ENCODE measurements around the gene FRMD5. TPM values are rescaled to one million over a fixed set of nuclear protein-coding genes. Genes with fewer than 3 reads are reported as not detected.

The FRMD5 gene
- total RNA-seq, 1 experiment from 2014 or later, result 17.4 TPM

DNA sequence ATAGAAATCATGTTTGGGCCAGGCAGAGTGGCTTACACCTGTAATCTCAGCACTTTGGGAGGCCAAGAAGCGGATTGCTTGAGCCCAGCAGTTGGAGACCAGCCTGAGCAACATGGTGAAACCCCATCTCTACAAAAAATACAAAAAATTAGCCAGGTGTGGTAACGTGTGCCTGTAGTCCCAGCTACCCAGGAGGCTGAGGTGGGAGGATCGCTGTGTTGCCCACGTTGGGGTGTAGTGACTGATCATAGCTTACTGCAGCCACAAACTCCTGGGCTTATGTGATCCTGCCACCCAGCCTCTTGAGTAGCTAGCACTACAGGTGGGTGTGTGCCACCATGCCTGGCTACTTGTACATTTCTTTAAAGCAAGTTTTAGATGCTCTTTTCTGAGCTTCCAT is 254.0 kb downstream of the FRMD5 start:
- Histone ChIP-seq H3K4me1 (no peaks in the 10 kb centered on the region), H3K9me3 (no peaks in the 10 kb centered on the region), H3K27me3 (replicated peaks; ENCODE audit: control insufficient read depth, insufficient read depth, low read length) (no peaks in the 10 kb centered on the region), H3K36me3 (ENCODE audit: control insufficient read depth, insufficient read depth, low read length) (no peaks in the 10 kb centered on the region), H3K4me3 (ENCODE audit: low read depth, low read length) (no peak overlapping the region)
- Mint-ChIP-seq H3K36me3 (ENCODE audit: insufficient read depth, unreplicated experiment) (no peaks in the 10 kb centered on the region), H3K9me3 (ENCODE audit: unreplicated experiment) (no peaks in the 10 kb centered on the region), H3K4me1 (ENCODE audit: low read depth, unreplicated experiment) (no peaks in the 10 kb centered on the region), H3K27ac (ENCODE audit: unreplicated experiment) (no peak overlapping the region), H3K27me3 (ENCODE audit: insufficient read depth, unreplicated experiment) (no peaks in the 10 kb centered on the region), H3K4me3 (ENCODE audit: unreplicated experiment) (no peak overlapping the region)
- TF ChIP-seq, protein P1, sequence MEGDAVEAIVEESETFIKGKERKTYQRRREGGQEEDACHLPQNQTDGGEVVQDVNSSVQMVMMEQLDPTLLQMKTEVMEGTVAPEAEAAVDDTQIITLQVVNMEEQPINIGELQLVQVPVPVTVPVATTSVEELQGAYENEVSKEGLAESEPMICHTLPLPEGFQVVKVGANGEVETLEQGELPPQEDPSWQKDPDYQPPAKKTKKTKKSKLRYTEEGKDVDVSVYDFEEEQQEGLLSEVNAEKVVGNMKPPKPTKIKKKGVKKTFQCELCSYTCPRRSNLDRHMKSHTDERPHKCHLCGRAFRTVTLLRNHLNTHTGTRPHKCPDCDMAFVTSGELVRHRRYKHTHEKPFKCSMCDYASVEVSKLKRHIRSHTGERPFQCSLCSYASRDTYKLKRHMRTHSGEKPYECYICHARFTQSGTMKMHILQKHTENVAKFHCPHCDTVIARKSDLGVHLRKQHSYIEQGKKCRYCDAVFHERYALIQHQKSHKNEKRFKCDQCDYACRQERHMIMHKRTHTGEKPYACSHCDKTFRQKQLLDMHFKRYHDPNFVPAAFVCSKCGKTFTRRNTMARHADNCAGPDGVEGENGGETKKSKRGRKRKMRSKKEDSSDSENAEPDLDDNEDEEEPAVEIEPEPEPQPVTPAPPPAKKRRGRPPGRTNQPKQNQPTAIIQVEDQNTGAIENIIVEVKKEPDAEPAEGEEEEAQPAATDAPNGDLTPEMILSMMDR (IDR thresholded peaks at IDR 0.05; ENCODE audit: insufficient read depth in 1 of 2, low read depth in 1 of 2, low read length in 1 of 2, severe bottlenecking in 1 of 2, unreplicated experiment in 1 of 2), result no peak
- no peak for DNase-seq
- CTCF ChIA-PET, result no interaction called here
- POLR2A ChIA-PET, result no interaction called here
- BruUV-seq (replicated peaks), result no TSS peak
- intact Hi-C loops (cut with micrococcal nuclease; ENCODE audit: unreplicated experiment), result loop anchor here (1.0 kb wide), 1 partner anchor 125 kb away; no protein-coding TSS in a partner anchor

DNA sequence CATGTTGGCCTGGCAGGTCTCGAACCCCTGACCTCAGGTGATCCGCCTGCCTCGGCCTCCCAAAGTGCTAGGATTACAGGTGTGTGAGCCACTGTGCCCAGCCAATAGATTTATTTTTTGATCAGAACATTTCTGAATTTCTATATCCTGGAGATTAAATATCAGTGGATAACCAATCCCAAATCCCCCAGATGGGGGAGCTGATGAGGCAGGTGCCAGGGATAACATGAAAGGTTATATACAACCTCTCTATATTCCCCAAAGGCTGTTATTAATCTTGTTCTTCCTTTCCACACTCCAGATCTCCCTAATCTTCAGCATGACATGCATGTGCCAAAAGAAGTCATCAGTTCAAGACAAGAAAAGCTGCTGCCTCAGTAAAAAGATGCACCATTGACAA is 256.0 kb downstream of the FRMD5 start:
- H3K4me1 Mint-ChIP-seq (ENCODE audit: low read depth, unreplicated experiment), result no peaks in the 10 kb centered on the region
- intact Hi-C loops (cut with micrococcal nuclease; ENCODE audit: unreplicated experiment), result no loop called here
- POLR2A ChIA-PET, result no interaction called here
- TF ChIP-seq, protein P1 (IDR thresholded peaks at IDR 0.05; ENCODE audit: insufficient read depth in 1 of 2, low read depth in 1 of 2, low read length in 1 of 2, severe bottlenecking in 1 of 2, unreplicated experiment in 1 of 2), result peak; percentile 37 to 41
- no peaks in the 10 kb centered on the region for H3K27me3 ChIP-seq (replicated peaks; ENCODE audit: control insufficient read depth, insufficient read depth, low read length)
- no peak overlapping the region for H3K4me3 Mint-ChIP-seq (ENCODE audit: unreplicated experiment)
- no peak overlapping the region for H3K27ac Mint-ChIP-seq (ENCODE audit: unreplicated experiment)
- H3K27me3 Mint-ChIP-seq (ENCODE audit: insufficient read depth, unreplicated experiment), result no peaks in the 10 kb centered on the region
- no peaks in the 10 kb centered on the region for H3K36me3 Mint-ChIP-seq (ENCODE audit: insufficient read depth, unreplicated experiment)
- no peaks in the 10 kb centered on the region for H3K9me3 Mint-ChIP-seq (ENCODE audit: unreplicated experiment)
- H3K9me3 ChIP-seq, result no peaks in the 10 kb centered on the region
- H3K4me1 ChIP-seq, result no peaks in the 10 kb centered on the region
- H3K4me3 ChIP-seq (ENCODE audit: low read depth, low read length), result no peak overlapping the region
- peak in 1 of 2 experiments; percentile 44 for DNase-seq
- H3K36me3 ChIP-seq (ENCODE audit: control insufficient read depth, insufficient read depth, low read length), result no peaks in the 10 kb centered on the region
- CTCF ChIA-PET, result no interaction called here
- BruUV-seq (replicated peaks), result no TSS peak

DNA sequence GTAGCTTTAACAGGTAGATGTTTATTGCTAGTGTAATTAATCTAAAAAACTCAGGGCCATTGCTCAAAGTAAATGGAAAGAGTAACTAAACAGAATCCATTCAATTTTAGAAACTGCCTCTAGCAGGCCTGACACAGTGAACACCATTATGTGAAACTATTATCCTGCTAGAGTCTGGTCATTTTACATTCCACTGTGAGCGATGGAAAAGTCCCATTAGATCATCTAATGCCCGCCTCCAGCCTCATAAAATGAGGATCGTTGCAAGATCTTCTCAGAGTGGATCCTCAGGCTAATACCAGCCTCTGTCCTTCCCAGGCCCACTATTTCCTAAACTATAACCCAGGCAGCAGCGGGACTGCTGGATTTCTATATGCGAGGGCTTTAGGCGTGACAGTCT is 260.6 kb downstream of the FRMD5 start:
- TF ChIP-seq, protein P1 (IDR thresholded peaks at IDR 0.05; ENCODE audit: insufficient read depth in 1 of 2, low read depth in 1 of 2, low read length in 1 of 2, severe bottlenecking in 1 of 2, unreplicated experiment in 1 of 2), result no peak
- Mint-ChIP-seq H3K4me3 (ENCODE audit: unreplicated experiment) (no peak overlapping the region), H3K27me3 (ENCODE audit: insufficient read depth, unreplicated experiment) (no peaks in the 10 kb centered on the region), H3K36me3 (ENCODE audit: insufficient read depth, unreplicated experiment) (no peaks in the 10 kb centered on the region), H3K27ac (ENCODE audit: unreplicated experiment) (no peak overlapping the region), H3K9me3 (ENCODE audit: unreplicated experiment) (no peaks in the 10 kb centered on the region), H3K4me1 (ENCODE audit: low read depth, unreplicated experiment) (no peaks in the 10 kb centered on the region)
- no peak overlapping the region for H3K4me3 ChIP-seq (ENCODE audit: low read depth, low read length)
- ChIA-PET POLR2A (no interaction called here), CTCF (no interaction called here)
- no peaks in the 10 kb centered on the region for H3K36me3 ChIP-seq (ENCODE audit: control insufficient read depth, insufficient read depth, low read length)
- DNase-seq, result no peak
- intact Hi-C loops (cut with micrococcal nuclease; ENCODE audit: unreplicated experiment), result no loop called here
- H3K9me3 ChIP-seq, result no peaks in the 10 kb centered on the region
- H3K4me1 ChIP-seq, result no peaks in the 10 kb centered on the region
- no peaks in the 10 kb centered on the region for H3K27me3 ChIP-seq (replicated peaks; ENCODE audit: control insufficient read depth, insufficient read depth, low read length)
- no TSS peak for BruUV-seq (replicated peaks)
